ENCODE results near the gene CCDC3.

Gene CCDC3

DNA sequence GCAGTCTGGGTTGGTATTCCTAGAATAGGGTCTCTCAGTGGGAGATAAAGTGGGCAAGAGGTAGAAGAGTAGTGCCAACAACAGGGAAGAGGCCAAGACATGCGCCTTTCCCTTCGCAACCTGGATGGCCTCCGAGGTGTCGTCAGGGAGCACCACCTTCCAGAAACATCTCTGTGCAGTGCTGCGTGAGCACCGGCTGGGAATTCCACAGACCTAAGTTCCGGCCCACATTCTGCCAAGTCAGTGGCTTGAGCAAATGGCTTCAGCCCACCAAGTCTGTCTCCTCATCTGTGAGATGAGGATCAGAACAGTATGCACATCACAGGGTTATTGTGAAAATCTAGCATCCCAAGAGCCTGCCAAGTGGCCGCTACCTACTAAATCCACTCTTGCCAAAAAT, 40.6 kb downstream of the CCDC3 start:
- DNase-seq: no peak

DNA sequence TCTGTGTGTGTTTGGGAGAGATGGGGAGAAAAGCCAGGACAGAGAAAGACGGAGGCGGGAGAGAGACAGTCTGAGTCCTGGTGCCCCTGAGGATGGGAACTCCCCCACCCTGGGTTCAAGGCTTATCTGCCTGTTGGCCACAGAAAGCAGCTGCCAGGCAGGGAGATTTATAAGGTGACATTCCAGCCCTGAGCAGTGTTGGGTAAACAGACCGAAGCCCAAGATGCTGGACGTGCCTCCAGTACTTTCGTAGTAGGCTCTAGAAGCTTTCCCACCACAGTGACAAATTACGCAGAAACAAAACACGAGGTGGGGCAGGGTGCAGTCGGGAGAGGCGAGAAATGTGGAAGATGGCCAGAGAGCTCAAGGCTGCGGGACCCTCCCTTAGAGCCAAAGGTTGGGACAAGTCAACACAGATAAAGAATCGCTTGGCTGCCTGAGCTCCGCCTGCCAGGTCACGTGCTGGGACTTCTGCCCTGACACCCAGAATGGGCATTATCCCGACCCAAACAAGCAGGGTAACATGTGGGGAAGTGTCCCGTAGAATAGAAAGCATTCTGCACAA, 41.1 kb downstream of the CCDC3 start:
- no peak for DNase-seq

DNA sequence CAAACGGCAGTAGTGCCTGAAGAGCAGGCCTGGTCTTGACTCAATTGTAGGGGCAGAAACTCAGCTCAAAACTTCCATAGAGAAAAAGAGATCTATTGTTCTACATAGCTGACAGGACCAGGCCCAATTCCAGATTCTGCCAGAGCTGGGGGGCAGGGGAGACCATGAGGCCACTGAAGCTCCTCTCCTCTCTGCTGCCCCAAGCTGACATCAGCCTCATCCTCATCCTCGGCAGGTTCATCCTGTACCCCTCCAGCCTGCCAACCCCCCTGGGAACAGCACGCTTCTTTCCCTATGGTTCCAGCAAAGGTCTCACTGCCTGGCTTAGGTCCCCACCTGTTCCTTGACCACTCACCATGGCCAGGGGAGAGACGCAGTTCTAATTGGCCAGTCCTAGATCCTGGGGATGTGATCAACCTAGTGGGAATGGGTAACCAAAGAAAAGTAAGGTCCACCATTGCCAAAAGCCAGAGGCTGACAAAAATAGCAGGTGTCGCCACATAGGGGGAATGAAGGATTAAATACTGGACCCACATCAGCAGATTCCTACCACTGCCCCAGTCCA, 42.9 kb downstream of the CCDC3 start:
- DNase-seq: no peak

DNA sequence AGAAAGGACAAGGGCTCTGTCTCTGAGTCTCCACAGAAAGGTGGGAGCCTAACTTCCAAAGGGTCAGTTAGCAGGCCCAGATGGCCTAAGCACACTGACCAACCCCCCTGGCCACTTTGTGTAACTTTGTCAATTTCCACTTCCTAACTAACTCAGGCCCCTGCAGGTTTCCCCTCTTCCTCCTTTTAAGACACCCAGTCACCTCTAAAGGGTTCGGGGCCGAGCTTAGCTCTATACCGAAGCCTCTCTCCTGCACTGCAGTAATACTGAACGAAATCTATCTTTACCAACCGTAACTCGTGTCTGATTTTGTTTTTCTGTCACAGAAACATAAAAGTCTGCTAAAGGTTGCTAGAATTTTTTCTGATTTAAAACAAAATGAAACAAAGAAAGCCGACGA, 44.4 kb downstream of the CCDC3 start:
- no peak for DNase-seq

DNA sequence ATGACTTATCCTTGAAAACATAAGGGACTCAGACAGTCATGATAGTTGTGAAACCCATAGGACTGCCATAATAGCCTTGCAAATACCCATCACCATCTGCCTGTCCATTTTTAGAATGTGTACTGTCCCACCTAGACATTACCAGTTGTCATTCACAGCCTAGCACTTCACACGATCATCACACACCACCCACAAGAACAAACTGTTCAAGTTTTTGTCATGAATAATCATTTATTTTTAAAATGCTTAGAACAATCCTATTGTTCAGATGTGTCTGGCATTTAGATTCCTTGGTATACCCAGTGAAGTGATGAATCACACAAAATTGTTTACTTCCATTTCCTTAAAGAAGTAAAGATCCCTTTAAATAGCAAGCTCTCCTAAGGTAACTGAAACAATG, 46.6 kb downstream of the CCDC3 start:
- no peak for DNase-seq

DNA sequence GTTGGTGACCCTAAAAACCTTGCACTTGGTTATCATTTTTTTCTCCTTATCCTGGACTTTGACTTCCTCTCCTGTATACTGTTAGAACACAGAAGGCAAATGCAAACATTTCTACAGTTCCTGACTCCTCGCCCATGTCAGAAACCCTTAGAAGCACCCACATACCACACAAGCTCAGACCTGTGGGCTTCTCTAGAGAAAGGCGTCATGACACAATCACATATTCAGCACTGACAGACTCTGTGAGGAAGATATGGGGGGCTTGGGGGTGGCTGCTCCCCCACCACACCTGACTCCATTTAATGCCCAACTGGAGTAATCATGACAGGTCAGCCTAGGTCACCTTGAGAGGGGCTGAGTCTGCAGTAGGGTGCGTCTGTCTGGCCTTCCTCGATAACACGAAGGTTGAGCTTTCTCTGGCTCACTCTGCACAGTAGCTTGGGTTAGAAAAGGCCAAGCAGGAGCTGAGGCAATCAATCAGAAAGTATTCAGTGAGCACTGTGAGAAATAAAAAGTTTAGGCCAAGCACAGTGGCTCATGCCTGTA, 50.9 kb downstream of the CCDC3 start:
- DNase-seq: no peak

DNA sequence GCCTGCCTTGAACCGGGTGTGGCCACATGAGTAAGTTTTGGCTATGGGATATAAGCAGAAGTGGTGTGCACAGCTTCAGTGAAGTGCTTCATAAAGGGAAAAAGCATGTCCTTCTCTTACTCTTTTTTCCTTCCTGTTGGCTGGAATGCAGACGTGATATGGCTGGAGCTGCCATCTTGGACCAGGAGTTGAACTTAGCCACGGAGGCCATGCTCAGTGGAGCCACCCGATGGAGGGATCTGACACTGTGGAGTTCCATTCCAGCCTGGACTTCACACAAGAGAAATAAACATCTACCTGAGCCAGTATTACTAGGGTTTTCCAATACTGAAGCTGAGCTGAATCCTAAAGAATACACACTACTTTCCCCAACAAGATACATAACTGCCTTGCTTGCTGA, 52.3 kb downstream of the CCDC3 start:
- no peak for DNase-seq

DNA sequence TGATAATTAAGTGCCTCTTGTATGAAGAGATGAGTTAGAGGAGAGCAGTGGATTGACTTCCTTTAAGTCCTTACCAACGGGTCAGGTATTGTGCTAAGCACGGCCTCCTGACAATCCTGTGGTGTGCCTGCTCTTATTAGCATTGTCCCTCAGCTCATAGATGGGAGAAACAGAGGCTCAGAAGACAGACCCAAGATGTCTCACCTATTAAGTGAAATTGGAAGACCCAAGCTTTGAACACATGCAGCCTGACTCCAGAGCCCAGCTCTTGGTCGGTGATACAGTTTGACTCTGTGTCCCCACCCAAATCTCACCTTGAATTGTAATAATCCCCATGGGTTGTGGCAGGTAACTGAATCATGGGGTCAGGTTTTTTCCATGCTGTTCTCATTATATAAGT, 53.8 kb downstream of the CCDC3 start:
- DNase-seq: no peak

DNA sequence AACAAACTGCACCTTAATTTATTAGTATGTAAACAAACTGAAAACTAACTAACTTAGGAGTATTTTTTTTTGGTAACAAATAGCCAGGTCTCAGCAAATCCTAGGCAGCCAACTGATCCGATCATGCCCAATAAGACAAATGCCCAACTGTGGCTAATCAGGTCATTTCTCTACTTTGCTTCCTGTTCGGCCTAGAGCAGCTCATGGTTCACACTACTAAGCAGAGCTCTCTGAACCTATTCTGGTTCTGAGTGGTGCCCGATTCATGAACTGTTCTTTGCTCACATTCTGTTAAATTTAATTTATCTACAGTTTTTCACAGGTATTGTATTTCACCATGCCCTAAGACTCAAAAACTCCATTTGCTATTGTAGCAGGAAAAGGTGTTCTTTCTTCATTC, 55.1 kb downstream of the CCDC3 start:
- no peak for DNase-seq

DNA sequence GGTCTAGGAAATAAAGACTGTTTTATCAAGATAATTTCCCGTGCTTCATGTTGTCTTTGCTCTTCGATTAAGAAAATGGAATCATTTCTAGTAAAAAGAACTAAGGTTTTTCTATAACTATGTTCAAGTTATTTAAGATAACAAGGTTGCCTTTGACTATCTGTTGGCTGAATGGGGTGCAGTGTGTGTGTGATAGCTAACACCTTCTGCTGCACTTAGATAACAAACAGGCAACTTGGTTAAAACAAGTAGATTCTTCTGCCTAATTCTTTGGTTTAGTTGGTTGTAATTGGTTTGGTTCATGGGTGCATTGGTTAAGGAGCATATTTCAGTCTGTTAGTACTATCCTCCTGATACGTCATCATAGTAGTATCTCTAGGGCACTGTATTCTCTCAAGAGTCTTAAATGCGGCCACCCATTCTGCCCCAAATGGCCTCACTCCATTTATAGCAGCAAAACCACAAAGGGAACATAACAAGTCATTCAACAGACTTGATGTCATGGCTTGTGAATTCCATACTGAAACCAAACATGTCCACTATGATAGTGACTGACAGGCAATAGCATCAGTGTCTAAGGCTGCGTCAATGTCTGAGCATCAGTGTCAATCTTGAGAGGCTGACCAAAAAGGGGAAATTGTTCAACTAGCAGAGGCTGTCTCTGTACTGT, 55.7 kb downstream of the CCDC3 start:
- DNase-seq: no peak

DNA sequence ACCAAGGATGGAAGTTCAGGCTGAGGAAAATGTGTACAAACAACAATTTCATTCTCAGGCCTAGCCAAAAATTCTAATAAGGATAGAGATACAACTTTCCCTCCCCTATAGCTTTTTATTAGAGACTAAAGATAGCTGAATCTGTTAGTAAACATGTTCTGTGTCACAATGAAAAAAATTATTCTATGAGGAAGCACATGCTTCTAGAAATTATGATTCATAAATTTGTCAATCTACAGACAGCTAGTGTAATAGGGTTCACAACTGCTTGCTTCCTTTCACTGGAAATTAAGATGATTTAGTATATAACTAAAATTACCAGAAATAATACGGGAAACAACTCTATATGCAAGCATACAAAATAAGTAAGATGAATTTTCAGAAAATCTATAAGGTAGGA, 56.6 kb downstream of the CCDC3 start:
- no peak for DNase-seq

DNA sequence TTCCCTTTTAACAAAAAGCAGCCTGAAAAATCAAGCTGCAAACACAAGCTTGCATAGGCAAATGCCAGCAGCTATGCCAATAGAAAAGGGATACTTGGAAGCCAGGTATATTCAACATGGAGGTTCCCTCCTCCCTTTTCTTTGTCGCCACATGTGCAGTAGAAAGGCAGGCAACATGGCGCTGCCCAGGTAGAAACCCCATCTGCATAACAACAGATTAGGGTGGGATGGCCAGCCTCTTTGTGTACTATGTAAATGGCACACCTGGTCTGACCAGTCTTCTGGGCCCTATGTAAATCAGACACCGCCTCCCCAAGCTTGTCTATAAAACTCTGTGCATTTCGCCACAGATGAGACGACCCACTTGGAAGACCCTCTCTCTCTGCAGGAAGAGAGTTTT, 58.1 kb downstream of the CCDC3 start:
- no peak for DNase-seq

DNA sequence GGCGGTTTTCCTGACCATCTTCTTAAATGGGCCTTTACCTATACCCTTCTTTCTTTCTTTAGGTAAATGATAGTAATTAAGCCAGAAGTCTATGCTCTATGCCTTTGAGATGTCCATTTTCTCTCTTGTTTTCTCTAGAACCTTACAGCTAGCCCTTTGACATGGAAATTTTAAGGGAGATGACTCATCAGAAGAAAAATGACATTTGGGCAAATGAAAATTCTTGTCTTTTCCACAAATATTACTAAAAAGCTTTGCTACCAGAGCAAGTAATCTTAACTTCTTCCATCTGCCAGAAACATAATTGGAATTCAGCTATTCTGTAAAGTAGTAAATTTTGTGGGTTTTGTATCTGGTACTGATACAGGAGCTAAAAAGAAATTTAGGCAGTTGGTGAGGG, 59.5 kb downstream of the CCDC3 start:
- no peak for DNase-seq

DNA sequence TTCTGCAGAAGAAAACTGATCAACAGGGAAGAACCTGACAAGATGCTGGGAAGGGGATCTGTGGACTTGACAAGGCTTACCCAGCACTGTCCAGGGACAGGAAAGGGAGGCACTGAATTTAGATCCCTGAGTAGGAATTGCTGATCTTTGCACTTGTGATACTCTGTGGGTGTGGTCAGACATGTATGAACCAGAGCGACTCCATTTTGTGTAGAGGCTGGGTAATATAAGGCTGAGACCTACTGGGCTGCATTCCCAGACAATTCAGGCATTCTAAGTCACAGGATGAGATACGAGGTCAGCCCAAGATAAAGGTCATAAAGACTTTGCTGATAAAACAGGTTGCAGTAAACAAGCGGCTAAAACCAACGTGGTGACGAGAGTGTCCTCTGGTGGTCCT, 60.7 kb downstream of the CCDC3 start:
- DNase-seq: no peak

DNA sequence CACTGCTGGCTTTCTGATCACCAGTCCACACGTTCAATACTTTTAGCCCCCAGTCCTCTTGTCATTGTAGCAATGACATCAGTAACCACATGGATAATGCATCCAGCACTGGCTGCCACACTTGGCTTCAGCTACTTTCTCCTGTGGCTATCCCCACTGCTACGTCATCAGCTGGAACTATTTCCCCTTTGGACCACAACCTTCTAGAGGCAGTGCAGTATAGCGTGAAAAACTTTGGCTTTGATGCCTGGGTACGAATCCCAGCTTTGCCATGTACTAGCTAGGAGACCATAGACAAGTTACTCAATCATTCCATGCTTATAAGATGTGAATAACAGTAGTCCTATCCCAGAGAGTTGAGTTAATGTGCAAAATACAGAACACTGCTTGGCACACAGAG, 63.2 kb downstream of the CCDC3 start:
- no peak for DNase-seq

DNA sequence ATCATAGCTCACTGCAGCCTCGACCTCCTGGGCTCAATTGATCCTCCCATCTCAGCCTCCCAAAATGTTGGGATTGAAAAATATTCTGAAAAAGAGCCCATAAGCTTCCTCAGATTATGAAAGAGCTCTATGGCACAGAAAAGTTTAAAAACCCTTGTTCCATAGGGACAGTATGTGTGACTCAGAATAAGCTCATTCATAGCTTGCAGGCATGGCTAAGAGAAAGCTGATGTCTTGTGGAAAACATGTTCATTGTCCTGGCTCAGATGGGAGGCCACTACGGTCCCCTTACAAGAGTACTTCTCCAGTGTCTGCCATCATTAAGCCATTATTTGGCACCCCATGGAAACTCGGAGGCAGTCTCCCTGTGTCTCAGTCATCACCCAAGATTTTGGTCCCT, 64.0 kb downstream of the CCDC3 start:
- DNase-seq: no peak

DNA sequence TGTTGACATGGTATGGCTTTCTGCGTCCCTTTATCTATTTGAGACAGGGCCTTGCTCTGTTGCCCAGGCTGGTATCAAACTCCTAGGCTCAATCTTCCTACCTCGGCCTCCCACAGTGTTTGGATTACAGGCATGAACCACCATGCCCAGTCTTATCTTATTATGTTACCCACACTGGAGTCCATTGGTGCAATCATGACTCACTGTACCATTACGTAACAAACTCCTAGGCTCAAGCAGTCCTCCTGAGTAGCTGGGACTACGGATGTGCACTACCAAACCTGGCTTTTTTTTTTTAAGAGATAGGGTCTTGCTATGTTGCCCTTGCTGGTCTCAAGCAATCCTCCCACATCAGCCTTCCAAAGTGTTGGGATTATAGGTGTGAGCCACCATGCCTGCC, 66.7 kb downstream of the CCDC3 start:
- no peak for DNase-seq

DNA sequence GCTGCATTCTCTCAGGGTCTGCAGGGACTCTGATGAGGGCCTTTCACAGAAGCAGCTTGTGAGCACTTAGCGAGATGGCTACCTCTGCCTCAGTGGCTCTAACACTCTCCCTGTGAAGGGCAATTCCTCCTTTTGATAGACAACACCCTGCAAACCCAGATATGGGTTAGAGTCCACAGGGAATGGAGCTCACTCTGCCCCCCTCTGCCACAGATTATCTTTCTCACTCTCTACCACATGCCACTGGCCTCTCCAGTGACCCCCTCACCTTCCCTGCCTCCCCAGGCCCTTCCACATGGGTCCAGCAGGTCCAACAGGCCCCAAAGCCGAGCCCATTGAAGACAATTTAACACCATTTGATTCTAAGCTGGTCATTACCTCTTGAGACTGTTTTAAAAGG, 72.1 kb downstream of the CCDC3 start:
- no peak for DNase-seq

DNA sequence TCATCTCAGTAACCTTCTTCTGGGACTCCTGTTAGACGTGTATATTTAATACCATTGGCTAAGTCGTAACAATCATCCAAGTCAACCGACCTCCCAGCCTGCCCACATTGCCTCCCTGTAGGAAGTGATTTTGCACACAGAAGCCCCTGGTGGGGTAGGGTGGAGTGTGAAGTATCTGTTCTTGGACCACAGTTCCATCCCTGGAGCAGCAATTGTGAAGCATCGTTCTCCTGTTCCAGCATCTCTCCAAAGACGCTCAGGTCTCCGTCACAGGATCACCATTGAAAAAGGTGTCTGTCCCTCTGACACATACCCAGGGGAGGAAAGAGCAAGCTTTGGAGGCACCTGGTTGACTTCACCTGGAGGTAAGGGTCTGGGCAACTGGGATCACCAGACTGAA, 72.9 kb downstream of the CCDC3 start:
- no peak for DNase-seq

DNA sequence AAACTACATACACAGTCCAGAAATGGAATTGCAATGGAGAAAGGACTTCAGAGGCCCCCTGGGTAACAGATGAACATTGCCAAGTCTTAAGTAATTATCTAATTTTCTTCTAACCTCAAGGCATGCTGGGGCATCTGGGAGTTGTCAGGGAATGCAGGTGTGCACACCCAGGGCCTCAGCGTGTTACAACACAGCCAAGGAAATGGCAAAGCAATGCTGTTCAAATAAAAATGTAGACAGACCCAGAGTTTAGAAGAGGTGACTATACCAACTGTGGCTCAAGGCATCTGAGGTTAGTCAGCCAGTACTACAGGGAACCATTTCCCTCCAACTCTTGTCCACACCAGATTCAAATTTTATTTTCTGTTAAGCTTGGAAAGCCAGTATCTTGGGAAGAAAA, 73.6 kb downstream of the CCDC3 start:
- DNase-seq: no peak

DNA sequence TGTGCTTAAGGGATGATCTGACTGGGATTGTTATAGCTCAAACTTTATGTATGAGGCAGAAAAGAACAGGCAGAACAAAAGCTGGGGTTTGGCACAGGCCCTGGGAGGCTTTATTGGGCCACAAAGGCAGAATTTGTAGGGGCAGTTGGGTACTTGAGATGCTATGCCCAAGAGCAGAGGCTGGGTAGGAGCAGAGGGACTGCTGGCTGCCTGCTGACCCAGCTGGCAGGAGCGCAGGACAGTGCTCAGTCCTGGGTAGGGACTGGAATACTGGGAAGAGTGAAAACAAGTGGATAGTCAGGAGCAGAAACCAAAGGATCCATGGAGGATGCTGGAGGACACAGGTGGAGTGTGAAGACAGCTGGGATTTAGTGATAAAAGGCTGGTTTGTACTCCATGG, 75.7 kb downstream of the CCDC3 start:
- DNase-seq: no peak

DNA sequence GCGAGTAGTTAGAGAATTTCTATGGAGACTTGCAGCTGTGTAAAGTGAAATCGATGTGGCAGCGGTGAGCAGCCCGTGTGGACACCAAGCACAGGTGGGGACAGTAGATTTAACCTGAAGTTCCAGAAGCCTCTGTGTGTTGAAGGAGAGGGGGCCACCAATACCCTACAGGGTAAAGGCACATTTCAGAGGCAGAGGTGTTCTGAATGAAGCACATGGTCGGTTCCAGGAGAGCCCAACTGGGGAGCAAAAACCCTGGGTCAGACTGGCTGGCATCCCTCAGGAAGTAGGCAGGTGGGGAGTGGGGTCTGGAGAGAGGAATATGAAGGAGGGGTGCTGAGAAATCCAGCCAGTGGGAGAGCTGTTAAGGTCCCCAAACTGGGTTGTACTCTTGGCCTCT, 76.6 kb downstream of the CCDC3 start:
- no peak for DNase-seq

DNA sequence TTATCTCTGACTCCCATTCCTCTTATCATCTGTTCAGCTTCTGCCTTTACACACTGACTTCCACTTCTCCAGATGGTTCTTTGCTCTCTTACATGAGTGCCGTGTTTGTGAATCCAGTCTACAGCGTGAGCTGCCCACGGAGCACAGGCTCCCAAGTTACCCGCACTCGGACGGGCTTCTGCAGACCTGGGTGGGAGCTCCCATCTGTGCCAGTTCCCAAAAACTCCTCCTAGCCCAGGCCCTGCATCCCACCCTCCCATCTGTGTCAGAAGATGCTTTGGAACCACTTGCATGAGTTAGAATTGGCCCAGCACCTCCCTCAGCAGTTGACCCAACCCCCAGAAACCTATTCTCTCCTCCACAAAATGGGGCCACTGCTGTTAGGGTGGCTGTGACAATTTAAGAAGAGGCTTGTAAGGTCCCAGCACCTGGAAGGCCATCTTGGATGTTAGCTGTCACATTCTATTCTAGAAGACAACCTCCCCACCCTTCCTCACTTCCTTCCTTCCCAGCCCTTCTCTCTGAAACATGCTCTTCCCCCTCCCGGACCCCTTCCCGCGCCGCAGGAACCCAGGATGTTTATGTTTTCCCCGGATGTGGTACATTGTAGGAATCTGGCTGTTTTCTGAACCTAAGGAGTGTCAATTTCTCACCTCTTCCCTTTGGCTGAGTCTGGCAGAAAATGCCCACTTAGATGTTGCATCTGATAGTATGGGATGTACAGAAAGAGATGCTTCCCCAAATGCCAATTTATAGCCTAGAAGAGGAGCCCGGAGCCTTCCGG, 79.2 kb downstream of the CCDC3 start:
- DNase-seq: no peak

DNA sequence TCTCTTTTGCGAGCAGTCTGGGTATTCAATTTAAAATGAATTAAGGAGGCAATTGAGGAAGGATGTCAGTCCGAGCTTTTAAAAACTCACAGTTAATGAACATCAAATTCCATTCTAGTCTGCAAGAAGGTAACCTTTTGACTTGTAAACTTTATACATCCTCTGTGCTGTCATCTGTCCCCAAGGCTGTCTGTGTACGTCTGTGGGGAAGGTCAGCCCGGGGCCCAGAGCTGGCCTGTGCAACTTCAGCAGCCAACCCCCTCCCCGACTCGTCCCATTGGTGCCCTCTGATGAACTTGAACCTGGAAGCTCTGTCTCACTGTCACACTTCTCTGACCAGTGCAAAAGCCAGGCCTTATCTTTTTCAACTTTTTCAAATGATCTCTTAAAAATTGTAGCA, 80.3 kb downstream of the CCDC3 start:
- no peak for DNase-seq
